GM19193 (cell line): ENCODE data around the gene TMEM120A.

Source experiments
- POLR2A ChIP-seq: IDR thresholded peaks from 4 replicates; pipeline ENCODE4 v1.6.1; 2011; ENCODE audit not compliant: insufficient read depth, insufficient read length; ENCODE audit errors: extremely low read depth

The TMEM120A gene

DNA sequence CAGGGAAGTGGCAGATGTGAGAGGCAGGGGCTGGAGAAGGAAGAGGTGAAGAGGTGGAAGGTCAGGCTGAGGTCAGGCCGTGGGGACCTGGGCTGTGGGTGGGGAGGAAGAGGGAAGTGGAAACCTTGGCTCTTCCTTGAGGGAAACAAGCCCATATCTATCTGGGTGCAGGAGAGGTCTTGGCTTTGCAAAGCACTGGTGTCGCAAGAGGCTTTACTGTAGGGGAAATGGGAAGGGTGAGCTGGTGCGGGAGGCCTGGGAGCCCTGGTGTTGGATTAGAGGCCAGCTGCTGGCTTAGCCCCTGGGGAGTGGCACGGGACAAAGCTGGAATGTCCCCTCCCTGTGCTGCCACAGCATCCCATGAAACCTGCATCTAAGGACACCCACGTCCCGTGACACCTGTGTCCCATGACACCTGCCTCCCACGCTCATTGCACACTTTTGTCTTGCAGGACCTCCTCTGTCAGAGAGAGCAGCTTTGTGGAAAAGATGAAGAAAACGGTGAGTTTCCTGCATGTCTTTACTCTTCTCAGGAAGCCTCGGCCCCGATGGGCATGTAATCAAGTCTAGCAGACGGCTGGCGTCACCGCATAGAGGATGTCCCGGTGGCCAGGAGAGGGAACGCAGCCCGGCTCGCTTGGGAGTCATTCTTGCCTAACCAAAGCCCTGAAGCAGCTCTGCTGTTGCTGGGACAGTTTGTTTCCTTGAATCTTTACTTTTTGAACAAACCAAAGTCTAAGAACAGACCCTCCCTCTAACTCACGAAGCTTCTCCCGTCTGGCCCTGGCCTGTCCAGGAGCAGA is 22.2 kb downstream of the TMEM120A start:
- TF ChIP-seq POLR2A = no peak

DNA sequence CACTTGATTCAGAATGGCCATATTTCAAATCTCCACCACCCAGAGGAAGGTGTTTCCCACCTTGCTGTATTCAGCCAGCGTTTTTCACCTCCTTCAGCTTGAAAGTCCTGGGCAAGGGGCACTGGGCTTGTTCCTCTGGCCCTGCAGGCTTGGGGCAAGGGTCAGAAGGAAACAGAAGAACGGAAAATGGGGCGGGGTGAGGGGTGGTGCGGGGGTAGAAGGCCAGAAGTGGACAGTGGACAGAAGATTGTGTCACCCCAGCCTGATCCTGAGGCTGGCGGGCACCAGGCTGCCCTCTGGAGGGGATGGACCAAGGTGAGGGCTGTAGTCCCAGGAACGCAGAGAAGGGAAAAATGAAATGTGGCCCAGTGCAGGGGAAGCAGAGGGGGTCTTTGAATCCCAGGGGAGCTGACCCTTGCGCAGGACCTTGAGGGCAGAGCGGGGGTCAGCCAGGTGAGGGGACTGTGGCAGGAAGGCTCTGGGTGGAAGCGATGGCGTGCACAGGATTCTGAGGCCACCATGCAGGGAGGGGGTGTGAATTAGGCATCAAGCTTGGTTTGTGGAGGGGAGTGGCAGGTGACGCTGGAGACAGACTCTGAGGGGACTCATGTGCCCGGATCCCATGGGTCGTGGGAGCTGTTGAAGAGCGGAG is 23.0 kb downstream of the TMEM120A start:
- TF ChIP-seq POLR2A = no peak

DNA sequence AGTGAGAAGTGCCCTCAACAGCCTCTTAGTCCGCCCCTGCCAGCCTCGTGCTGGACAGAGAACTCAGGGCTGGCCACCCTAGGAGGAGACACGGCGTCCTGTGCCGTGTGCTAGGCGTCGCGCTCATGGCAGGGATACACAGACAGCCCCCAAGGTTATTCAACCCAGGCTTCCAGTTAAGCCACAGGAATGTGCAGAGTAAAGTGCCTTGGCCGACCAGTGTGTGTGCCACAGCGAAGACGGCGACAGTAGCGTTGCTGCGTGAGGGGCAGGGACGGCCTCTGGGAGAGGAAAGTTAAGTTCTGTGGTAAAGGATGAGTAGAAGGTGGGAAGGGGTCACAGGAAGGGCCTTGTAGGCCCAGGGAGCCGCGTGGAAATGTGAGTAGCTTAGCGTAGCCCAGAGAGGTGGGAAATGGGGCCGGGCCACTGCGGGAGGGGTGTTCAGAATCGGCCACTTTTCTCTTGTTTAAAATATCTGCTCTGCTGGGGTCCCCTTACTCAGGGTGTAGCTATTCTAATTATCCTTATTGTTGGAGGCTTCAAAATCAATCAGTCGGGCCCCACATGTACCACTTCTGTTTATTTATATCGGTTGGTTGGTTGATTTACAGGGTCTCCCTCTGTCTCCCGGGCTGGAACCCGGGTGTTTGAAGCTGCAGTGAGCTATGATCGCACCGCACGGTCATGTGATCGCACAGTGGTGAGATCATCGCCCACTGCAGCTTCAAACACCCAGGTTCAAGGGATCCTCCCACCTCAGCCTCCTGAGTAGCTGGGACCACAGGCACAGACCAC is 24.5 kb downstream of the TMEM120A start:
- TF ChIP-seq POLR2A = no peak

DNA sequence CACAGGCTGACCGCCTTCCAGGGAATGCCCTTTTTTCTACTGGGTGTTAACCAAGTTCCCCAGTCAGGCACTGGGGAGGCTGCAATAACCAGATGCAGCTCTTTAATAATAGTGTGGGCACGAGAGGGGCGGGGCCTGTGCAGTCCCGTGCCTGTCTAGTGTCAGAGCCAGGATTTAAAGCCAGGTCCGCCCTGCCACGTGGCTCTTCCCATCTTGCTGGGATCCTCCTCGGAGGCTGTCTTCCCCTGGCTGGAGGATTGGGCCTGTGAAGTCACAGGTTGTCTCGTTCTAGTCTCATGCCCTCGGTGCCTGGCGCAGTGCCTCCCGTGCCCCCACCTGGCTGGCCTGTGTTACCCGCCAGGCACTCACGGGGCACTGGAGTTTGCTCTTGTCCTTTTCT is 25.2 kb downstream of the TMEM120A start:
- no peak for TF ChIP-seq POLR2A

DNA sequence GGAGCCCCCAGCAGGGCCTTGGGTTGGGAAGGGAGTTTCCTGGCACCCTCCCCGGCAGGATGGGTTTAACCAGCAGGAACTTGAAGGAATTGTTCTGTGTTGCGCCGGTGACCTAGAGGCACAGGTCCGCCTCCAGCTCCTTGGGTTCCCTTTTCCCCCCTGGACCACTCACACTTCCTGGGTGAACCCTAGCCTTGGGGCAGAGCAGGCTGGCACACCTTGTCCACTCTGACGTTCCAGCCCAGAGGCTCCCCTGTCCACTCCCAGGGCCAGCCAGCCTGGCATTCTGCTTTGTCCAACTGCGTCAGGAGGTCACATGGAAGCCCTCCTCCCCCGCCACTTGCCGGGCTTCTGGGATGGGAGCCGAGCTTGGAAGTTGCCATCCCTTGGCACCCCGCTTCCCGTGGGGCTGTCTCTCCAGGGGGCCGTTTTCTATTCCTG is 25.8 kb downstream of the TMEM120A start:
- no peak for TF ChIP-seq POLR2A

DNA sequence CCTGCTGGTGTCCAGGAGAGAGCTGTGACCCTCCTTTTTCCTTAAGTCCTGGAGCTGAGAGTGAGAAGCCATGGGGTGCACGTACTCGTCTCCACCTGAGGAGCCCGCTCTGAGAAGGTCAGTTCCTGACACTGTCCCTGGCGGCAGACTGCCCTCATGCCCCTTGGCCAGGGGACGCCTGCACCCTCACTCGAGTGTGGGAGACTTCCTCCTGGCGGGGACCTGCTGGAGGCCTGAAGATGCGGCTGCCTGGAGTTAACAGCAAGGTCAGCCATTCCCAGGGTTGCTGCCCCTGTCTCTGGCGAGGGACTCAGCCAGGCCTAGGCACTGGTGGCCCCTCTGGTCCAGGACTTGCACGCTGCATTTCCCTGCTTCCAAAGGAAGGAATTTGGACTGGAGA is 26.4 kb downstream of the TMEM120A start:
- TF ChIP-seq POLR2A = no peak

DNA sequence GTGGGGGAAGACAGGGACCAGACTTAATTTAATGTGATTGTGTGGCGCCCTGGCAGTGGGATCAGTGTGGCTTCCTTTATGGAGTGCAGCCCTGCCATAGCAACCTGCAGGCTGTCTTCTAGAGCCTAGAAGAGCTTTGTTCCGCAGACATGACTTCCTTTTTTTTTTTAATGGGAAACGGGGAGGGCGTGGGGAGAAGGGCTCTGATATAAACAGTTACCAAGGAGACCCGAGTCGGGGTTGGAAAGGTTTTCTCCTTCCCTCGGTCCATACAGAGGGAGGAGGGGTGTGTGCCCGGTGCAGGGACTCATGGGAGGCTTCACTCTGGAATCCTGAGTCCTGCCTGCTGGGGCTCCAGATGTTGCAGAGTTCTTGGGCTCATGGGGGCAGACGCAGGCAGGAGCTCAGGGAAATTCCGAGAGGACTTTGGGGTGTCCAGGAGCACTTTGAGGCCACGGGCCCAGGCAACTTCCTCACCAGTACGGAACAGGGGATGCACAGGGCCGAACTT is 26.9 kb downstream of the TMEM120A start:
- TF ChIP-seq POLR2A = no peak

DNA sequence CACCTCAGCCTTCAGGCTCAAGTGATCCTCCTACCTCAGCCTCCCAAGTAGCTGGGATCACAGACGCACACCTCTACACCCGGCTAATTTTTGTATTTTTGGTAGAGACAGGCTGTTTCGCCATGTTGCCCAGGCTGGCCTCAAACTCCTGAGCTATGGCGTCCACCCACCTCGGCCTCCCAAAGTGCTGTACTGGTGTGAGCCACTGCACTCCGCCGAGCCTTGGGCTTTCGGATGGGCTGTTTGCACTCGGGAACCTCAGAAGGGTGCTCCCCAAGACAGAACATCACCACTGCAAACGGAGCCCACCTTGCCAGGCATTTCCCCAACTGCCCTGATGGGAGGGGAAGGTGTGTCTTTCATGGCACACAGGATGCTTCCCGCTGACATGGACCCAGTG is 27.3 kb downstream of the TMEM120A start:
- TF ChIP-seq POLR2A = no peak

DNA sequence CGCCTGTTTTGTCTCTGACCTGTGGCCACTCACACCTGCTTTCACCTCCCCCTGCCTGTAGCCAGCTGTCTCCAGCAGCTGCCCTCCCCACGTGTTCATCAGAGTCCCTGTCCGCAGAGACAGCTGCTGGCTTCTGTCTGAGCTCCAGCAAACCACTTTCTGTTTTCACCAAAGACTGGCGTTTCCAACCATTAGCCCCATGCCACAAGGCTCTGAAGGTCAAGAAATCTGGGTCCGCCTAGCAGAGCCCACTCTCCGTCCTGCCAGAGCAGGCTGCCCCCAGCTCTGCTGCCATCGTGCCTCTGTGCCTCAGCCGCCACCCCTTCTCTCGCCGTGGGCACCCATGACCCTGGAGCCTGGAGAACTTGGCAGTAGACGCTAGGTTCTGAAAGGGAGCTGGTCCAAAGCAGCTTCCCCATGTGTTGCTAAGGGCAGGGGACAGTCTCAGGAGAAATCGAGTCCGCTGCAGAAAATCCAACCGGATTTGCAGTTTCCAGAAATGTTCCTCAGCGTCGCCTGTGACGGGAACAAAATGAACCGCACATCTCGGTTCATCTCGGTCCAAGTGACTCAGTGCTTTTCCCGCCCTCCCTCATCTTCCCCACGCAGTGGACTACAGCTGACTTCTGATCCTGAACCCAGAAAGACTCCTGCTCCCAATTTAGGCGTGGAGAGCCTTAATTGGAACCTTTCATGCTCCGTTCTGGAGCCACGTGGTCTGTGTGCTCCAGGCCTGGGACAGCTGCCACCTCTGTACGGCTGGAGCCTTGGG is 28.0 kb downstream of the TMEM120A start:
- TF ChIP-seq POLR2A = no peak

DNA sequence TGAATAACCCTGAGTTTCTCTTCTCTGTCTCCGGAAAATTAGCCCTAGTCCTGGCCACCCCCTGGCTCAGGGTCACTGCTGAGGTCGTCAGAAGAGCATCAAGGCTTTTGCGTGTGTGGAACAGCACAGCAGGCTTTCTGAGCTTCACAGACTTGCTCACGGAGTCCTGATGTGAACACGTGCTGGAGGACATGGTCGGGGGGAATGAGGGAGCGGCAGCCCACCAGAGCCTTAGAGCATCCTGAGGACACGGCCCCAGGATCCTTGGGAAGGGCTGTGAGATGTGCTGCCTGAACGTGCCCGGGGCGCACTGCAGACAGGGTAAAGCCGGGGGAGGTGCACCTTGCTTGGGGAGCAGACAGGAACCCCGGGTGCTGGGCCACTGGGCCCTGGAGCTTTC is 28.8 kb downstream of the TMEM120A start:
- no peak for TF ChIP-seq POLR2A

DNA sequence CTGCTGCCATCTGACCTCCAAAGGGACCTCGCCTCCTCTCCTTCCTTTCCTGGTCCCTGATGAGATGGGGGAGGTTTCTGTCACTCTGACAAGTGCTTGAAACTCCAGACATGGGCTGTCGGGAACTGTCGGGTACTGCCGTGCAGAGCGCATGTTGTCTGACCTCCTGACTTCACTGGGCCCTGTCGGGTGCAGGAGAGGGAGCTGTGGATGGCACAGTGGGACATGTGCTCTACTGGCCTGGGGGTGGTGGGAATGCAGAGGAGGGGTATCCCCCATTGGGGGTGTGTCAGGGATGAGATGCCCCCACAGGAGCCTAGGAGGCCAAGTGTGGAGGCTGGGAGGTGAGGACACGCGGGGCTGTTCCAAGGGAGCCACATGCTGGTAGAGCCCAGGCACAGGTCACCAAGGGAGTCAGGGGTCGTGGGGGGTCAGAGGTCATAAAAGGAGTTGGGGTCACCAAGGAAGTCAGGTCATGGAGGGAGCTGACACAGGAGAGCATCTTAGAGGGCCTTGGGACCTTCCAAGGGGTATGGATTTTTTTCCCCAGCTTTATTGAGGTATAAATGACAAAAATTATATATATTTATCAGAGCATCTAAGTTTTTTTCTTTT is 30.9 kb downstream of the TMEM120A start:
- TF ChIP-seq POLR2A = no peak

DNA sequence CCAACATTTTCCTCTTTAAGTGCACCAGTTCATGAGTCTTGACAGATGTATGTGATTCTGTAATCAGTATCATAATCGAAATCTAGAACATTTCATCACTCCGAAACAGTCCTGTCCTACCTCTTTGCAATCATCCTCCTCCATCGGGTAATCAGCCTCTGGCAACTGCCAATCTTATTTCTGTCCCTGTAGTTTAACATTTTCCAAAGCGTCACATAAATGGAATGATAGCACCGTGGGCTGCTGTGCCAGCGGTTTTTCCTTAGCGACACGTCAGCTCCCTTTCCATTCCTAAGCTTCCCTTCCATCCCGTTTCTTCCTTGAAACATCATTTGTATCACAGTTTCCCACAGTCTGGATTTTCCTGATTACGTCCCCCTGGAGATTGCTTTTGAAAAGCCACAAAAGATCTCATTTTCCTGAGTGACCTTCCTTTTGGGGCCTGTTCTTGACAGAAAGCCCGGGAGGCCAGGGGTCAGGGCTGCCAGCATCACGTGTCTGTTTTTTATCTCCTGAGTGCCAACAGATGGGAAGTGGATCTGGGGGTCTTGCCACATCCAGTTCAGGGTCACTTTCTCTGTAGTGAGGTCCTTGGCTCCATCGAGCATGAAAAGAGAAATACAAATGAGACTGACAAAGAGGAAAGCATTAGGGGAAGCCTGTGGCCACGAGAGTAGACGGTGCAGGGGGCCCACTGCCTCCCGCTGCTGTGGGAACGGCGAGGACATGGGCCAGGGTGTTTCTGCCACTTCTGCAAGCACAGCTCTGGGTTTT is 31.6 kb downstream of the TMEM120A start:
- TF ChIP-seq POLR2A = no peak

DNA sequence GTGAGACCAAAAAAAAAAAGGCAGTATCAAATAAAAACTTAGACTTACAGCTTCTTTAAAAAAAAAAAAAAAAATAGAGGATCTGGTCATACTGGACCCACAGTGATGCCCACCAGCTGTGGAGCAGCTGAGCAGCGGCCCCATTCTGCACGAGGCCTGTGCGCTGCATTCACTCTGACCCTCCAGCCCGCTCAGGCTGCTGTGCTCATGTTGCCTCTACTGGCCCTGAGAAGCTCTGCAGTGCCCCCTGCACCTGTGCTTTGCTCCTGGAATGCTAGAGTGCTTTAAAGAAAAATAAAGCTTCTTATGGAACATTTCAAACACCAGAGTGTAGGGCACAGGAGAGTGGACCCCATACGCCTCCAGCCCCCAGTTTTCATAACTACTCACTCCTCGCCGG is 33.2 kb downstream of the TMEM120A start:
- no peak for TF ChIP-seq POLR2A
